ENCODE results near the gene SIL1.

The SIL1 gene

DNA sequence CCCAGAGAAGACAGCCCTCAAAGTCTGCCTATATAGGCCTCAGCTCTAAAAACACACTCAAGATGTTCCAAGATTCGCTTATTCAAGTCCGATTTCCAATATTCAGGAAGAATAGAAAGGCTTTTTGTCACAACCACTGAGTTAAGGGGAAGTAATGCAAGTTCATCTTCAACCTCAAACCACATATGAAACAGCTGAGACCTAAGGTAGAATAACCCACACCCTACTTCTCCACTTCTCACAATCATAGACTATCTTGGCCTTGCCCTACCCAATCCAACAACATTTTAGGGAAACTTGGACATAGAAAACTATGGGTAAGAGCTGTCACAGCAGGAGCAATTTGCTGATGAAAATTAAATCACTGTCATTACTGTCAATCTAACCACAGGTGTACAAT lies 171.0 kb downstream of the SIL1 start:
- Histone ChIP-seq H3K4me1 (ENCODE audit: insufficient read depth, low read length, severe bottlenecking) (no peaks in the 10 kb centered on the region), H3K9ac (ENCODE audit: low read length) (no peak overlapping the region), H2AFZ (ENCODE audit: low read length) (no peak overlapping the region), H3K9me3 (ENCODE audit: low read length) (no peaks in the 10 kb centered on the region), H3F3A (ENCODE audit: insufficient read depth, low read length) (no peaks in the 10 kb centered on the region), H3K27ac (ENCODE audit: low read depth, low read length, poor library complexity, severe bottlenecking) (no peak overlapping the region), H3K4me3 (ENCODE audit: low read depth, low read length, poor library complexity, severe bottlenecking) (no peak overlapping the region), H3K4me2 (ENCODE audit: low read length) (no peak overlapping the region), H3K79me2 (ENCODE audit: insufficient read depth, low read length) (no peaks in the 10 kb centered on the region), H3K36me3 (ENCODE audit: insufficient read depth, low read length) (0 out of 2 replicates have a peak, but pooled peaks cover 3% of the 10 kb centered on the region), H4K20me1 (ENCODE audit: insufficient read depth, low read length) (no peaks in the 10 kb centered on the region), H3K9me2 (ENCODE audit: low read depth, low read length) (no peaks in the 10 kb centered on the region), H3K27me3 (ENCODE audit: insufficient read depth, low read length) (no peaks in the 10 kb centered on the region)
- no peak for TF ChIP-seq EZH2 (IDR thresholded peaks at IDR 0.05; ENCODE audit: borderline replicate concordance, low read length)
- TF ChIP-seq, protein P1, sequence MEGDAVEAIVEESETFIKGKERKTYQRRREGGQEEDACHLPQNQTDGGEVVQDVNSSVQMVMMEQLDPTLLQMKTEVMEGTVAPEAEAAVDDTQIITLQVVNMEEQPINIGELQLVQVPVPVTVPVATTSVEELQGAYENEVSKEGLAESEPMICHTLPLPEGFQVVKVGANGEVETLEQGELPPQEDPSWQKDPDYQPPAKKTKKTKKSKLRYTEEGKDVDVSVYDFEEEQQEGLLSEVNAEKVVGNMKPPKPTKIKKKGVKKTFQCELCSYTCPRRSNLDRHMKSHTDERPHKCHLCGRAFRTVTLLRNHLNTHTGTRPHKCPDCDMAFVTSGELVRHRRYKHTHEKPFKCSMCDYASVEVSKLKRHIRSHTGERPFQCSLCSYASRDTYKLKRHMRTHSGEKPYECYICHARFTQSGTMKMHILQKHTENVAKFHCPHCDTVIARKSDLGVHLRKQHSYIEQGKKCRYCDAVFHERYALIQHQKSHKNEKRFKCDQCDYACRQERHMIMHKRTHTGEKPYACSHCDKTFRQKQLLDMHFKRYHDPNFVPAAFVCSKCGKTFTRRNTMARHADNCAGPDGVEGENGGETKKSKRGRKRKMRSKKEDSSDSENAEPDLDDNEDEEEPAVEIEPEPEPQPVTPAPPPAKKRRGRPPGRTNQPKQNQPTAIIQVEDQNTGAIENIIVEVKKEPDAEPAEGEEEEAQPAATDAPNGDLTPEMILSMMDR (IDR thresholded peaks at IDR 0.05; ENCODE audit: low read length) = no peak

DNA sequence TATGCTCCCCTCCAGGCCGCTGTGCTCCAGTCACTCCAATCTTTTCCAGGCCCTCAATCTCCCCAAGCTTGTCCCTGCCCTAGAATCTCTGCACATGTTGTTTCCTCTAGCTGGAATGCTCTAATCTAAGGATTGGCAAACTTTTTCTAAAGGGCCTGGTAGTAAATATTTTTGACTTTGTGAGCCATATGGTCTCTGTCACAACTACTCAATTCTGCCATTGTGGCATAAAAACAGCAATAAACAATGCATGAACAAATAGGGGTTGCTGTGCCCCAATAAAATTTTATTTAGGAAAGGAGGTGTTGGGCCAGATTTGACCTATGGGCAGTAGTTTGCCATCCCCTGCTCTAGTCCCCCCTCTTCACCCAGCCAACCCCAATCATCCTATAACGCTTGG lies 172.5 kb downstream of the SIL1 start:
- Histone ChIP-seq H3K9me3 (ENCODE audit: low read length) (no peaks in the 10 kb centered on the region), H2AFZ (ENCODE audit: low read length) (no peak overlapping the region), H3K9ac (ENCODE audit: low read length) (no peak overlapping the region), H3K36me3 (ENCODE audit: insufficient read depth, low read length) (0 out of 2 replicates have a peak, but pooled peaks cover 3% of the 10 kb centered on the region), H3K79me2 (ENCODE audit: insufficient read depth, low read length) (no peaks in the 10 kb centered on the region), H3K27ac (ENCODE audit: low read depth, low read length, poor library complexity, severe bottlenecking) (no peak overlapping the region), H4K20me1 (ENCODE audit: insufficient read depth, low read length) (no peaks in the 10 kb centered on the region), H3K4me3 (ENCODE audit: low read depth, low read length, poor library complexity, severe bottlenecking) (no peak overlapping the region), H3K4me2 (ENCODE audit: low read length) (no peak overlapping the region), H3K9me2 (ENCODE audit: low read depth, low read length) (no peaks in the 10 kb centered on the region), H3K27me3 (ENCODE audit: insufficient read depth, low read length) (no peaks in the 10 kb centered on the region), H3K4me1 (ENCODE audit: insufficient read depth, low read length, severe bottlenecking) (no peaks in the 10 kb centered on the region), H3F3A (ENCODE audit: insufficient read depth, low read length) (no peaks in the 10 kb centered on the region)
- TF ChIP-seq, protein P1 (IDR thresholded peaks at IDR 0.05; ENCODE audit: low read length) = no peak
- no peak for TF ChIP-seq EZH2 (IDR thresholded peaks at IDR 0.05; ENCODE audit: borderline replicate concordance, low read length)

DNA sequence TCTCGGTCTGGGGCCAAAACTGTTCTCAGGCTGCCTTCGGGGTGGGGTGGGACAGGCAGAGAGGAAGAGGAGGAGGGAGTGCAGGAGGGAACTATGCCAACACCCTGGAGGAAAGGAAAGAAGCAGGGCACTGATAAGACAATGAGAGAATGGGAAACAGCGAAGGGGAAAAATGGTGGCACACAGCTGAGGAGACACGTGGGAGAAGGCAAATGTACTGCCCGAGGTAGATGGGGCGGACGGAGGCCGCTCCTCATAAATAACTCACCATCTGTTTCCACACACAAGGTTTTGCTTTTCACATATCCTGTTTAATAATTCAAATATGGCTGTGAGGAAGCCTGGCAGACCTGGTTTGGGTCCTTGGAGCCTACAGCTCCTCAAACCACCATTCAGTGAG lies 174.9 kb downstream of the SIL1 start:
- H3K79me2 ChIP-seq (ENCODE audit: insufficient read depth, low read length) = no peaks in the 10 kb centered on the region
- no peaks in the 10 kb centered on the region for H3K4me1 ChIP-seq (ENCODE audit: insufficient read depth, low read length, severe bottlenecking)
- H3K9ac ChIP-seq (ENCODE audit: low read length) = no peak overlapping the region
- no peak overlapping the region for H3K4me3 ChIP-seq (ENCODE audit: low read depth, low read length, poor library complexity, severe bottlenecking)
- no peaks in the 10 kb centered on the region for H4K20me1 ChIP-seq (ENCODE audit: insufficient read depth, low read length)
- H3K9me3 ChIP-seq (ENCODE audit: low read length) = no peaks in the 10 kb centered on the region
- H2AFZ ChIP-seq (ENCODE audit: low read length) = no peak overlapping the region
- TF ChIP-seq, protein P1 (IDR thresholded peaks at IDR 0.05; ENCODE audit: low read length) = no peak
- no peak for TF ChIP-seq EZH2 (IDR thresholded peaks at IDR 0.05; ENCODE audit: borderline replicate concordance, low read length)
- no peak overlapping the region for H3K4me2 ChIP-seq (ENCODE audit: low read length)
- peaks cover 7% of the 10 kb centered on the region; the same call in 1 of the 2 replicates for H3K36me3 ChIP-seq (ENCODE audit: insufficient read depth, low read length)
- no peaks in the 10 kb centered on the region for H3K27me3 ChIP-seq (ENCODE audit: insufficient read depth, low read length)
- no peaks in the 10 kb centered on the region for H3F3A ChIP-seq (ENCODE audit: insufficient read depth, low read length)
- no peak overlapping the region for H3K27ac ChIP-seq (ENCODE audit: low read depth, low read length, poor library complexity, severe bottlenecking)
- no peaks in the 10 kb centered on the region for H3K9me2 ChIP-seq (ENCODE audit: low read depth, low read length)

Data from OCI-LY1 (cell line).